Stimulated activated CD4-positive, alpha-beta T cell treated with anti-CD3 and anti-CD28 coated beads, Interleukin-12 subunit alpha, Interleukin-12 subunit beta, amount 100 ng/mL, for 24 hours (primary cell): Measurements from ENCODE around the gene GPATCH1.
"Not testable (repeated sequence)": the region's sequence is repeated elsewhere in the genome, so short reads cannot be mapped to it uniquely, and the experiment has no call there.

Experiments
- DNase-seq, 2 experiments: peaks; one replicate each; pipeline ENCODE4 v3.0.0-alpha.2; 2020; ENCODE audit warnings: low read depth in 2 of 2

Gene GPATCH1

GRCh38 chr19:33158365-33158764, 77.4 kb downstream of the GPATCH1 start:
- no peak for DNase-seq

GRCh38 chr19:33159149-33159548, 78.2 kb downstream of the GPATCH1 start:
- DNase-seq: no peak

- no peak for DNase-seq
Measured at GRCh38 chr19:33159893-33160292, 78.9 kb downstream of the GPATCH1 start.

- DNase-seq: no peak
Measured at GRCh38 chr19:33161201-33161600, 80.2 kb downstream of the GPATCH1 start.

GRCh38 chr19:33163481-33163880, 82.5 kb downstream of the GPATCH1 start:
- DNase-seq: no peak

DNA sequence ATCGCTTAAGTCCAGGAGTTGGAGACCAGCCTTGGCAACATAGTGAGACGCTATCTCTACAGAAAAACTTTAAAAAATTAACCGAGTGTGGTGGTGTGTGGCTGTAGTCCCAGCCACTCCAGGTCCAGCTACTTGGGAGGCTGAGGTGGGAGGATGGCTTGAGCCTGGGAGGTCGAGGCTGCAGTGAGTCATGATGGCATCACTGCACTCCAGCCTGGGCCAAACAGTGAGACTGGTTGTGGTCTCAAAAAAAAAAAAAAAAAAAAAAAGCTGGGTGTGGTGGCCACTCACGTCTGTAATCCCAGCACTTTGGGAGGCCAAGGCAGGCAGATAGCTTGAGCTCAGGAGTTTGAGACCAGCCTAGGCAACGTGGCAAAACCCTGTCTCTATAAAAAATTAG, 85.1 kb downstream of the GPATCH1 start:
- not testable (repeated sequence) for DNase-seq

- DNase-seq: no peak
Measured at GRCh38 chr19:33167438-33167837, 86.5 kb downstream of the GPATCH1 start.

DNA sequence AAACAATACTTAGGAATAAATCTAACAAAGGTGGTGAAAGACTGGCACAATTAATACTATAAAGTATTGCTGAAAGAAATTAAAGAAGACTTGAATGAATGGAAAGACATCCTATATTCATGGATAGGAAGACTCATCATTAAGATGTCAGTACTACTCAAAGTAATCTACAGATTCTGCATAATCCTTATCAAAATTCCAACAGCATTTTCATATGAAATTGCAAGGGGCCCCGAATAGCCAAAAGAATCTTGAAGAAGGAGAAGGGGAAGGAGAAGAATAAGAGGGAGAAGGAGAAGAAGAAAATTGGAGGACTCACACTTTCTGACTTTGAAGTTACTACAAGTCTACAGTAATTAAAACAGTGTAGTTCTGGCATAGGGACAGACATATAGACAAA, 87.5 kb downstream of the GPATCH1 start:
- DNase-seq: no peak

DNA sequence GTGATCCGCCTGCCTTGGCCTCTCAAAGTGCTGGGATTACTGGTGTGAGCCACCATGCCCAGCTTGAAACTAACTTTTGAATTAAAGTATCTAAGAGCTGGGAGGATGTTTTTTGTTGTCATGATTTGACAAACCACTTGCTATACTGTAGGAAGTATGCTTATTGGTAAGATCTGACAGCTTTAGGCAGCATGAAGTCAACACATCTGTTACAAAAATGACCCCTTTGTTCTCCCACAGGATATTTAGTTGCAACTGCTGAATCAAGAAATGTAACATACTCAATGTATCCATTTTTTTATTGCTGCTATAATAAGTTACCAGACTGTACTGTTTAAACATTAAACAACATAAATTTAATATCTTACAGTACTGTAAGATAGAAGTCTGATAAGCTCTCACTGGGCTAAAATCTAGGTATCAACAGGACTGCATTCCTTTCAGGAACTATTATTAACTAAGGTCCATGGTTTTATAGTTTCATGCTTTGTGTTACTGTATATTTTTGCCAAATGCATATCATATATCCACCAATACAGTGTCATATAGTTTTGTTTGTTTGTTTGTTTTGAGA, 90.3 kb downstream of the GPATCH1 start:
- DNase-seq: no peak

DNA sequence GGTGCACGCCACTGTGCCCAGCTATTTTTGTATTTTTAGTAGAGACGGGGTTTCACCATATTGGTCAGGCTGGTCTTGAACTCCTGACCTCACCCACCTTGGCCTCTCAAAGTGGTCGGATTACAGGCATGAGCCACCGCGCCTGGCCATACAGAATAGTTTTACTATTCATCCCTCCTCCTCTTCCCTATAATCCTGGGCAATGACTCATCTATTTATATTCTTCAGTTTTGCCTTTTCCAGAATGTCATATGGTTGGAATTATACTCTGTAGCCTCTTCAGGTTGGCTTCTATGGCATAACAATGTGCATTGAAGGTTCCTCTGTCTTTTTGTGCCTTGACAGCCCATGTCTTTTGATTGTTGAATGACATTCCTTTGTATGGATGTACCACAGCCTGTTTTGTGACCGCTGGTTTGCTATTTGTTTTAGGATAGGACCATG, 91.0 kb downstream of the GPATCH1 start:
- DNase-seq: no peak

DNA sequence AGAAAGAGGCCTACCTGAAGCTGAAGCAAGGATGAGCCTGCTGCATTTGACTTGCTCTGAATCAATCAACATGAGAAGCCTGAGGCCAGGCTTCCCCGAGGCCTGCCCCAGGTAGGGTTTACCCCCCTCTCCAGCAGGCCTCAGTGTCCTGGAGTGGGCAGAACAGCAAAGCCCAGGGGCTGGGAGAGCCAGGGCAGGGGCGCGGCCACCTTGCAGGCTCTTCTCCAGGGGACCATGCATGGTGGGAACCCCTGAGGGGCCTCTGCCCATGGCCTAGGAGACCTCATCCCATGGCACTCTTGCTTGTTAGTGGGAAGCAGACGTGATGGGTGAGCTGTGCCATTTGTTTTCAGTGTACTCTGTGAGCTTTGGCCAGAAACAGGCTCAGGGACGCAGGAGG, 93.2 kb downstream of the GPATCH1 start:
- no peak for DNase-seq

GRCh38 chr19:33175156-33175782, 94.3 kb downstream of the GPATCH1 start:
- DNase-seq: no peak

DNA sequence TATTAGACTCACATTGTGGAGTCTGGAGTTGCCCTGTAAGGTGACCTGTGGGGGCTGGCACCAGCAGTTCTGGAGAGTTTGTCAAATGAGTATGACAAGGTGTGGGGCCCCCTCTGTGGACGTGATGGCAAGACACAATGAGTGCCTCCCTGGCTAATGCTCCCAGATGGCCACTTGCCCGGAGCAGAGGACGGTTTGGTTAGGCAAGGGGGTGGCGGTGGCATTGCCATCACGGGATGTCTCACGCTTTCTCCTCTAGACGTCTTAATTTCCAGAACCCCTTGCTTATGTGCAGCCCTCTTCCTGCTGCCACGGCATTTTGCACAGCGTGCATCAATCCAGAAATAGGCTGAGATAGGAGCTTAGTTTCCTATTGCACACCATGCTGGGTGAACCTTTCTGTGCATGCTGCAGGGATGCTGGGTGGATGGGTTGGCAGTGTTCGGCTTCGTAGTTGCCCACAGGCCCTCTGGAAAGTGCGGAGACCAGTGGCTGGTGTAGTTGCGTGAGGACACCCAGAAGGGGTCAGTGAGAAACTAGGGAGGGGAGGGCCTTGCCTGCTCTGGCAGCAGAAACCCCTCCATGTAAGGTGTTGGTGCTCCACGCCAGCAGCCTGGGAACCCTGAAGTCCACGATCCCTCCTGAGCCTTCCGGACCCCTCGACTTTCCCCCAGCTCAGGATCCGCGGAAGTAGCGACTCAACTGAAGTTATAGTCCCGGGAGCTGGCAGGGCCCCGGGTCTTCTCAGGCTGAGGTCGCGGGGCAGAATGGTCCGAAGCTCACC, 95.1 kb downstream of the GPATCH1 start:
- no peak for DNase-seq

DNA sequence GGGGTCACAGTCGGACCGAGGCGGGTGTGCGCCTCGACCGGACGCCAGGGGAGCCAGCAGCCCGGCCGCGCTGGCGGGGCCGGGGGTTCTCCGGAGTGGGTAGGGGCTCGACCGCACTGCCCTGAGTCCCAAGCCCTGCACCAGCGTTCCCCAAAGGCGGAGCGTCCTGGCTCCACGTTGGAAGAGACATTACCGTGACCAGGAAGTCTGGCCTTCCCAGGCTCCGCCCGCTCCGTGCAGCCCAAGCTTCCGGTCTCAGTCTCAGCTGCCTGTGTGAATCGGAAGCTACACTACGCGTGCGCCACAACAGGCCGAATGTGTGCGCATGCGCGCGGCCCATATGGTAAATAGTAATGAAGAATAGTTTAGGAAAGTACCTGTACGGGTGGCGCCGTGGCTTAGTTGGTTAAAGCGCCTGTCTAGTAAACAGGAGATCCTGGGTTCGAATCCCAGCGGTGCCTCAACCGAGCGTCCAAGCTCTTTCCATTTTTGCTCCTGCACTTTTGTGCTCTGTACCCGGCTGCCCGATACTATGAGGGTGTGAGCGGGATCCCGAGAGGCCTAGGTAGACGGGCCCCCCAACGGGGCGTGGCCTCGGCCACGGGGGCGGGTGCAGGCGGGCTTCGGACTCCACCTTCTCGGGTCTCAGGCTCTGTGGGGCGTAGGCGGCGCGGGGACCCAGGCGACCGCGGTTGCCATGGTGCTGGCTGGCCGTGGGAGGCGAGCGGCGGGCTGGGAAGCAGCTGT, 95.9 kb downstream of the GPATCH1 start:
- DNase-seq: peak; percentile 96 to 98

DNA sequence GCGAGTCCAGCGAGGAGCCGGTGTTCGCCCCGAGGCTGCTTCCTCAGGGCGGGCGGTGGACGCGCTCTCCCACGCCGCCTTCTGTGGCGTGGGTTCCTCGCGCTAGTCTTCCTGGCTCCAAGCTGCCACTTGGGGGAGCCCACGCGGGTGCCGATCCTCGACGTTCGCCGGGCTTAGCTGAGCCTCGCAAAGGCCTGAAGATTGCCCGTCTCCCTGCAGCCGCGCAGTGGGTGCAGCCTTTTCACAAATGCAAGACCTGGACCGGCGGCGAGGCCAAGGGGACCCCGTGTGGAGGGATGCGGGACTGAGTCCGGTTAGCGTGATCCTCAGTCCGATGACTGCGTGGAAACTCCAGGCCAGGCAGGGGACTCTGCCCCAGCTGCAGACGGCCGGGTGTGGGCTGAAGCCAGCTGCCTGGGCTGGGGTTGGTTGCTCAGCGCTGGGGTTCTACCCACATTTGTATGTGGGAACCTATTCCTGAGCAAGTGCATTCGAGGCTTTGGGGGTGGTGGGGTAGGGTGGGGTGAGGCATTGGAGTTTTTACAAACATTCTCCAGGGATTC, 96.5 kb downstream of the GPATCH1 start:
- no peak for DNase-seq
